GM23338 (cell line): ENCODE measurements around the gene CRYBG2. TPM values are rescaled to one million over a fixed set of nuclear protein-coding genes. Genes with fewer than 3 reads are reported as not detected.

ENCODE experiments used
- ATAC-seq: fragments of 200-7000 bp; cut with Tn5 transposase; 3 replicates; pipeline ENCODE4 v1.9.1; 2020
- DNase-seq: peaks from one replicate; pipeline ENCODE4 v3.0.0-alpha.2; 2015; ENCODE audit warnings: low spot score
- H2AFZ ChIP-seq: fragments of 200-600 bp; sonication (generic); 2 replicates; pipeline ENCODE4 v1.8.0; 2016; ENCODE audit warnings: antibody characterized with exemption, mild to moderate bottlenecking, moderate library complexity
- H3F3A ChIP-seq: fragments of 200-600 bp; sonication (generic); replicated peaks from 2 replicates; pipeline ENCODE4 v1.8.0; 2017; ENCODE audit warnings: antibody characterized with exemption, mixed run types, low read depth
- H3K27ac ChIP-seq: fragments of 200-600 bp; sonication (generic); 2 replicates; pipeline ENCODE4 v1.6.1; 2016; ENCODE audit warnings: low read depth
- H3K27me3 ChIP-seq: fragments of 200-600 bp; sonication (generic); 2 replicates; pipeline ENCODE4 v1.8.0; 2016; ENCODE audit warnings: mild to moderate bottlenecking, mixed run types, moderate library complexity; ENCODE audit not compliant: insufficient read depth
- H3K36me3 ChIP-seq: fragments of 200-600 bp; sonication (generic); 2 replicates; pipeline ENCODE4 v1.8.0; 2016; ENCODE audit warnings: mild to moderate bottlenecking; ENCODE audit not compliant: insufficient read depth
- H3K4me1 ChIP-seq: fragments of 200-600 bp; sonication (generic); 2 replicates; pipeline ENCODE4 v1.8.0; 2016; ENCODE audit warnings: mild to moderate bottlenecking, moderate library complexity; ENCODE audit not compliant: insufficient read depth
- H3K4me2 ChIP-seq: fragments of 200-600 bp; sonication (generic); 2 replicates; pipeline ENCODE4 v1.7.1; 2017; ENCODE audit warnings: mixed run types
- H3K4me3 ChIP-seq: fragments of 200-600 bp; sonication (generic); 2 replicates; pipeline ENCODE4 v1.6.1; 2016; ENCODE audit warnings: mixed run types
- H3K79me2 ChIP-seq: fragments of 200-600 bp; sonication (generic); replicated peaks from 2 replicates; pipeline ENCODE4 v1.8.0; 2017; ENCODE audit warnings: mild to moderate bottlenecking; ENCODE audit not compliant: insufficient read depth
- H3K9me2 ChIP-seq: fragments of 200-600 bp; sonication (generic); 2 replicates; pipeline ENCODE4 v1.8.0; 2017; ENCODE audit not compliant: insufficient read depth
- H4K20me1 ChIP-seq: fragments of 200-600 bp; sonication (generic); replicated peaks from 2 replicates; pipeline ENCODE4 v1.8.0; 2017; ENCODE audit warnings: mild to moderate bottlenecking; ENCODE audit not compliant: insufficient read depth
- H3K27ac Mint-ChIP-seq: 2 replicates; pipeline ENCODE4 v1.8.0; 2020; ENCODE audit warnings: inconsistent platforms, mild to moderate bottlenecking, moderate library complexity, mixed read lengths
- H3K27me3 Mint-ChIP-seq: 3 replicates; pipeline ENCODE4 v1.8.0; 2022; ENCODE audit warnings: low read depth, mild to moderate bottlenecking, moderate library complexity, mixed read lengths, inconsistent platforms; ENCODE audit not compliant: insufficient read depth, poor library complexity
- H3K36me3 Mint-ChIP-seq: 3 replicates; pipeline ENCODE4 v1.8.0; 2021; ENCODE audit warnings: low read depth, mild to moderate bottlenecking, inconsistent platforms, moderate library complexity, mixed read lengths
- H3K4me1 Mint-ChIP-seq: 3 replicates; pipeline ENCODE4 v1.8.0; 2020; ENCODE audit warnings: mild to moderate bottlenecking, inconsistent platforms, mixed read lengths
- H3K4me3 Mint-ChIP-seq: 3 replicates; pipeline ENCODE4 v1.8.0; 2021; ENCODE audit warnings: moderate library complexity, mild to moderate bottlenecking, inconsistent platforms, mixed read lengths
- H3K9me3 Mint-ChIP-seq: 3 replicates; pipeline ENCODE4 v1.8.0; 2020; ENCODE audit warnings: moderate library complexity, mild to moderate bottlenecking, inconsistent platforms, mixed read lengths
- CREB1 ChIP-seq: fragments of 250-450 bp; sonication (Bioruptor Pico); IDR thresholded peaks from 2 replicates; pipeline ENCODE4 v1.5.0; 2020; ENCODE audit warnings: low read depth, mild to moderate bottlenecking, moderate library complexity
- CTCF ChIP-seq, 2 experiments: fragments of 200-600 bp in 1 of 2; sonication (generic) in 1 of 2; conservative IDR thresholded peaks; 2 replicates each; pipeline versions ENCODE4 v1.5.1 to v1.6.1; 2016 to 2017; ENCODE audit warnings: antibody characterized with exemption in 2 of 2, low read depth in 2 of 2, mild to moderate bottlenecking in 2 of 2, moderate library complexity in 1 of 2
- ETS1 ChIP-seq: IDR thresholded peaks from 2 replicates; pipeline ENCODE4 v1.6.1; 2016; ENCODE audit warnings: antibody characterized with exemption
- EZH2 ChIP-seq: fragments of 200-600 bp; sonication (generic); IDR thresholded peaks from one replicate; pipeline ENCODE4 v1.8.0; 2017; ENCODE audit warnings: antibody characterized with exemption, mild to moderate bottlenecking, low read depth; ENCODE audit not compliant: unreplicated experiment
- EZH2phosphoT487 ChIP-seq: fragments of 200-600 bp; sonication (generic); IDR thresholded peaks from one replicate; pipeline ENCODE4 v1.8.1; 2018; ENCODE audit warnings: antibody characterized with exemption; ENCODE audit not compliant: unreplicated experiment
- JUNB ChIP-seq: IDR thresholded peaks from one replicate; pipeline ENCODE4 v1.6.1; 2016; ENCODE audit warnings: antibody characterized with exemption; ENCODE audit not compliant: unreplicated experiment
- NANOG ChIP-seq: IDR thresholded peaks from 2 replicates; pipeline ENCODE4 v1.6.1; 2016; ENCODE audit warnings: antibody characterized with exemption, borderline replicate concordance
- POLR2AphosphoS5 ChIP-seq: IDR thresholded peaks from 2 replicates; pipeline ENCODE4 v1.6.1; 2016; ENCODE audit warnings: antibody characterized with exemption, low read depth
- REST ChIP-seq: IDR thresholded peaks from one replicate; pipeline ENCODE4 v1.6.1; 2018; ENCODE audit warnings: antibody characterized with exemption; ENCODE audit not compliant: unreplicated experiment
- STAT1 ChIP-seq: IDR thresholded peaks from one replicate; pipeline ENCODE4 v1.6.1; 2016; ENCODE audit warnings: antibody characterized with exemption; ENCODE audit not compliant: unreplicated experiment
- ZNF114 ChIP-seq: fragments of 250-450 bp; sonication (Bioruptor Pico); IDR thresholded peaks from 2 replicates; pipeline ENCODE4 v1.5.0; 2020; ENCODE audit warnings: mild to moderate bottlenecking, moderate library complexity
- ZNF331 ChIP-seq: fragments of 250-450 bp; sonication (Bioruptor Pico); IDR thresholded peaks from 2 replicates; pipeline ENCODE4 v1.5.0; 2020; ENCODE audit warnings: low read depth, mild to moderate bottlenecking, moderate library complexity
- ZNF462 ChIP-seq: fragments of 250-450 bp; sonication (Bioruptor Pico); IDR thresholded peaks from 2 replicates; pipeline ENCODE4 v1.5.0; 2020; ENCODE audit warnings: mild to moderate bottlenecking, moderate library complexity
- polyA plus RNA-seq: library from polyadenylated mRNA; unstranded; fragments of >200 nt; fragmentation: Nextera tagmentation; extraction: Ambion mirVana; gene quantifications from 2 replicates; pipeline ENCODE4 v1.2.1, GENCODE V29; 2016
- total RNA-seq: library from RNA; depleted of rRNA; stranded (reverse); fragments of >200 nt; shearing (Covaris generic); gene quantifications from 2 replicates; pipeline ENCODE4 v1.2.3, GENCODE V29; 2014

Gene CRYBG2
- total and polyA plus RNA-seq, 2 experiments from 2014 or later, result 17.6 to 18.4 TPM

- Mint-ChIP-seq H3K27ac (no peak overlapping the region), H3K9me3 (no peaks in the 10 kb centered on the region; the same call in 2 of the 3 replicates), H3K36me3 (peaks cover 4% of the 10 kb centered on the region; the same call in 2 of the 3 replicates), H3K4me3 (no peak overlapping the region), H3K27me3 (peaks cover 25% of the 10 kb centered on the region), H3K4me1 (peaks cover 39% of the 10 kb centered on the region)
- peaks cover 8% of the 10 kb centered on the region for H3F3A ChIP-seq
- H3K4me1 ChIP-seq, result peaks cover 20% of the 10 kb centered on the region
- H2AFZ ChIP-seq, result no peak overlapping the region
- TF ChIP-seq ZNF114 (CRISPR knock-in tag) (no peak), CTCF (conservative IDR thresholded peaks at IDR 0.05; ENCODE audit: low read depth in 2 of 2) (no peak), ZNF331 (no peak), CREB1 (no peak), ZNF462 (CRISPR knock-in tag) (no peak), REST (no peak), ETS1 (no peak), EZH2phosphoT487 (no peak), STAT1 (no peak), NANOG (no peak), JUNB (no peak), EZH2 (no peak), POLR2AphosphoS5 (no peak)
- H3K36me3 ChIP-seq, result peaks cover 4% of the 10 kb centered on the region; the same call in 1 of the 2 replicates
- no peaks in the 10 kb centered on the region for H3K9me2 ChIP-seq
- DNase-seq (no peak), ATAC-seq (no peak)
- peak overlapping the region; percentile 19; the same call in 1 of the 2 replicates for H3K27ac ChIP-seq
- no peaks in the 10 kb centered on the region for H3K27me3 ChIP-seq
- 0 out of 2 replicates have a peak, but pooled peaks cover 3% of the 10 kb centered on the region for H4K20me1 ChIP-seq
- H3K4me3 ChIP-seq, result no peak overlapping the region
- H3K4me2 ChIP-seq, result no peak overlapping the region
- no peaks in the 10 kb centered on the region for H3K79me2 ChIP-seq
Measured at GRCh38 chr1:26283871-26284596, 69.9 kb downstream of the CRYBG2 start.
